OCI-LY3 (cell line): ENCODE results near the gene PRR9.
"Not testable (repeated sequence)": the region's sequence is repeated elsewhere in the genome, so short reads cannot be mapped to it uniquely, and the experiment has no call there.

Experiments used
- H2AFZ ChIP-seq: fragments of 200-600, 300-600 bp; shearing (Covaris generic); 2 replicates; pipeline ENCODE4 v1.6.0; 2014; ENCODE audit warnings: antibody characterized with exemption, low read depth, low read length
- H3K27ac ChIP-seq: fragments of 200-600, 300-600 bp; sonication (generic); 2 replicates; pipeline ENCODE4 v1.5.1; 2014; ENCODE audit warnings: mild to moderate bottlenecking, low read length, moderate library complexity, mixed read lengths
- H3K27me3 ChIP-seq: fragments of 200-600, 300-600 bp; sonication (generic); 2 replicates; pipeline ENCODE4 v1.6.1; 2014; ENCODE audit warnings: low read depth, low read length, mixed read lengths
- H3K36me3 ChIP-seq: fragments of 200-600, 300-600 bp; sonication (generic); replicated peaks from 2 replicates; pipeline ENCODE3; 2014; ENCODE audit warnings: low read depth, low read length, mixed read lengths
- H3K4me1 ChIP-seq: fragments of 300-600, 200-600 bp; sonication (generic); 2 replicates; pipeline ENCODE4 v1.6.1; 2014; ENCODE audit warnings: low read length, mixed read lengths
- H3K4me2 ChIP-seq: fragments of 200-600, 300-600 bp; sonication (generic); 2 replicates; pipeline ENCODE4 v1.6.1; 2014; ENCODE audit warnings: low read length, mixed read lengths
- H3K4me3 ChIP-seq: fragments of 300-600, 200-600 bp; sonication (generic); 2 replicates; pipeline ENCODE4 v1.5.1; 2014; ENCODE audit warnings: antibody characterized with exemption, mild to moderate bottlenecking, low read length, moderate library complexity
- H3K79me2 ChIP-seq: fragments of 300-600, 200-600 bp; shearing (Covaris generic); 2 replicates; pipeline ENCODE4 v1.6.1; 2014; ENCODE audit warnings: mild to moderate bottlenecking, low read length, mixed read lengths
- H3K9ac ChIP-seq: fragments of 300-600, 200-600 bp; shearing (Covaris generic); 2 replicates; pipeline ENCODE4 v1.6.0; 2014; ENCODE audit warnings: mild to moderate bottlenecking, low read length, moderate library complexity
- H3K9me3 ChIP-seq: fragments of 200-600, 300-600 bp; shearing (Covaris generic); 2 replicates; pipeline ENCODE4 v1.6.1; 2014; ENCODE audit warnings: low read length, mixed read lengths; ENCODE audit not compliant: insufficient read depth
- H4K20me1 ChIP-seq: fragments of 200-600, 300-600 bp; sonication (generic); 2 replicates; pipeline ENCODE4 v1.6.1; 2016; ENCODE audit warnings: low read length, mixed read lengths; ENCODE audit not compliant: insufficient read depth
- CTCF ChIP-seq: fragments of 200-600, 300-600 bp; sonication (generic); IDR thresholded peaks from 2 replicates; pipeline ENCODE4 v1.5.1; 2014; ENCODE audit warnings: antibody characterized with exemption, low read length, low read depth
- EZH2phosphoT487 ChIP-seq: fragments of 200-600 bp; shearing (Covaris generic); IDR thresholded peaks from 2 replicates; pipeline ENCODE4 v1.6.1; 2018; ENCODE audit warnings: antibody characterized with exemption, mixed run types, low read depth

Gene PRR9

GRCh38 chr1:153217744-153218416 is 496 bp downstream of the PRR9 start:
- Histone ChIP-seq H3K27me3 (peaks cover 64% of the 10 kb centered on the region), H4K20me1 (no peaks in the 10 kb centered on the region), H2AFZ (no peak overlapping the region), H3K27ac (no peak overlapping the region), H3K4me2 (no peak overlapping the region), H3K79me2 (no peaks in the 10 kb centered on the region), H3K4me1 (no peaks in the 10 kb centered on the region), H3K4me3 (no peak overlapping the region), H3K9ac (no peak overlapping the region), H3K9me3 (no peaks in the 10 kb centered on the region), H3K36me3 (no peaks in the 10 kb centered on the region)
- no peak for TF ChIP-seq CTCF

- Histone ChIP-seq H3K4me2 (no peak overlapping the region), H3K9me3 (no peaks in the 10 kb centered on the region), H3K79me2 (no peaks in the 10 kb centered on the region), H4K20me1 (no peaks in the 10 kb centered on the region), H2AFZ (no peak overlapping the region), H3K27ac (no peak overlapping the region), H3K4me3 (no peak overlapping the region), H3K36me3 (no peaks in the 10 kb centered on the region), H3K4me1 (0 out of 2 replicates have a peak, but pooled peaks cover 2% of the 10 kb centered on the region), H3K27me3 (peaks cover 71% of the 10 kb centered on the region), H3K9ac (no peak overlapping the region)
- TF ChIP-seq EZH2phosphoT487: no peak
- no peak for TF ChIP-seq CTCF
Observed at GRCh38 chr1:153220606-153221303, 3.4 kb downstream of the PRR9 start.

- not testable (repeated sequence) for H3K9me3 ChIP-seq, H3K4me3 ChIP-seq, H3K79me2 ChIP-seq, H3K4me1 ChIP-seq, H3K9ac ChIP-seq, H2AFZ ChIP-seq, H4K20me1 ChIP-seq, H3K27ac ChIP-seq, H3K36me3 ChIP-seq
- Histone ChIP-seq H3K27me3 (peaks cover 78% of the 10 kb centered on the region), H3K4me2 (peak overlapping the region; percentile 25)
- peak; percentile 64 for TF ChIP-seq CTCF
Observed at GRCh38 chr1:153223040-153223891, 5.9 kb downstream of the PRR9 start.

GRCh38 chr1:153227810-153228209 is 10.4 kb downstream of the PRR9 start:
- H3K79me2 ChIP-seq: no peaks in the 10 kb centered on the region
- H3K9me3 ChIP-seq: no peaks in the 10 kb centered on the region
- 0 out of 2 replicates have a peak, but pooled peaks cover 2% of the 10 kb centered on the region for H3K4me1 ChIP-seq

More at GRCh38 chr1:153227810-153228209, 10.4 kb downstream of the PRR9 start:
- H3K27ac ChIP-seq: no peak overlapping the region
- H4K20me1 ChIP-seq: no peaks in the 10 kb centered on the region
- TF ChIP-seq EZH2phosphoT487 (no peak), CTCF (no peak)
- H3K4me2 ChIP-seq: no peak overlapping the region
- no peaks in the 10 kb centered on the region for H3K36me3 ChIP-seq
- H3K4me3 ChIP-seq: no peak overlapping the region
- H2AFZ ChIP-seq: no peak overlapping the region
- H3K27me3 ChIP-seq: peaks cover 61% of the 10 kb centered on the region
- no peak overlapping the region for H3K9ac ChIP-seq
